ENCODE data around the gene JPT1.

Gene JPT1

DNA sequence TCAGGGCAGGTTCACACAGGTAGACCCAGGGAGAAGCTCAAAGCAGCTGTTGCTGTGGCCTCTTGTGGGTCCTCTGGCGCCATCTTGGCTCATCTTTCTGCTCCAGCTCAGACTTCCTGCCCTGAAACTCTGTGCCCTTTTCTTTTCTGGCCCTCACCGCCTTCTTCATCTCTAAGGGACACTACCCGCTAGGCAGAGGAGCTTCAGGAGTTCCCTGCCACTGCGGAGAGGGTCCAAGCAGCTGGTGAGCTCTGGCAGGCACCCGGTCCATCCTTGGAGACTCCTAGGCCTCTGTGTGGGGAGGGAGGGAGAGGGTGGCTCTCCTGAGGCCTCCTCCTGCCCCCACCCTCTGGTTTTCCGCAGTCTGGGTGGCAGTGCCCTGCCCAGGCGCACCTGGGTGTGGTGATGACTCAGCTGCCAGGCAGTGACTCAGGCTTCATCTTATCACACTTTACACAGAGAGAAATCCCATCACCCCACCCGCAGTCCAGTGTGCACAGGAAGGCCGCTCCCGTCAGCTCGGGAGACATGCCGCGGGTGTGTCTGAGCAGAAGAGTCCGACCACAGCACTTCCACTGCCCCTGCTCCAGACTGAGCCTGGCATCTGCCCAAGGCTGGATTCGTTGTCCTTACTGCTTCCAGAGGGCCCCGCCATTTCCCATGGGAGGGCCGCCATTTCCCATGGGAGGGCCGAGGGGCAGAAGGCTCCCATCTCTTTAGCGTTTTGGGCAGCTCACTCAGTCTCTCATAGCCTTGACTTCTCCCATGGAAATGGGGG, 30.1 kb downstream of the JPT1 start:
- TF ChIP-seq GATA2 (IDR thresholded peaks at IDR 0.05; ENCODE audit: low read depth, low read length) (no peak), GATA3 (IDR thresholded peaks at IDR 0.05; ENCODE audit: low read depth, low read length) (no peak)

DNA sequence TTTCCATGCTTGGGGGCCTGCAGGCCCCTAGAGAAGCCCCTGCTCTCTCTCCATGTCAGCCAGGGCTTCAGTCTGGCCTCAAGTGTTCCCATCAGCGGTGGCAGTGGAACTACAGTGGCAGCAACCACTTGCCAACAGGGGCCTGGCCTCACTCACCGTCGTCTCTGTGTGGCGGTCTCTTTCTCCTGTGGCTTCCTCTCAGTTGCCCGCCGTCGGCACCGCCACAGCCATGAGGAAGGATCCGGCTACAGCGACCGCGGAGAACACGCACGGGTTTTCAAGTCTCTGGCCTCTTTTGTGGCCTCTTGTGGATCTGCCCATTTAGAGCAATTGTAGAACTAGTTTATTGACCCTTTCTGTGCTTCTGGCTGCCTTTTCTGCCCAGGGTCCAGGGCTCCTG, 36.0 kb downstream of the JPT1 start:
- no peak for TF ChIP-seq GATA2 (IDR thresholded peaks at IDR 0.05; ENCODE audit: low read depth, low read length)
- TF ChIP-seq GATA3 (IDR thresholded peaks at IDR 0.05; ENCODE audit: low read depth, low read length), result no peak

DNA sequence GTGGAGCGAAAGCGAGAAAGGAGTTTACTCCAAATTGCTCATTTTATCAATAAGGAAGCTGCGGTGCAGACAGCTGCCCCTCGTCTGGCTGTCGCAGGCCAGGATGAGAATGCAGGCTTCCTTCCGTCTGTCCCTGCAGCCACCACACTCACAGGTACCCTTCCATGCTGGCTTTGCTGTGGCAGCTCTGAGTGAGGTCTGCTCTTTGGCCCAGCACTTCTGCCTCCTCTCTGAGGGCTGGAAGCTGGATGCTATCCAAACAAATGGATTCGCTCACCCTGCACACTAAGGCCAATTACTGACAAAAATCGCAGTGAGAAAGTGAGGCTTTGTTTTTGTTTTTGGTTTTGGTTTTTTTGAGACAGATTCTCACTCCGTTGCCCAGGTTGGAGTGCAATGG, 37.6 kb downstream of the JPT1 start:
- TF ChIP-seq GATA3 (IDR thresholded peaks at IDR 0.05; ENCODE audit: low read depth, low read length) (no peak), GATA2 (IDR thresholded peaks at IDR 0.05; ENCODE audit: low read depth, low read length) (no peak)

DNA sequence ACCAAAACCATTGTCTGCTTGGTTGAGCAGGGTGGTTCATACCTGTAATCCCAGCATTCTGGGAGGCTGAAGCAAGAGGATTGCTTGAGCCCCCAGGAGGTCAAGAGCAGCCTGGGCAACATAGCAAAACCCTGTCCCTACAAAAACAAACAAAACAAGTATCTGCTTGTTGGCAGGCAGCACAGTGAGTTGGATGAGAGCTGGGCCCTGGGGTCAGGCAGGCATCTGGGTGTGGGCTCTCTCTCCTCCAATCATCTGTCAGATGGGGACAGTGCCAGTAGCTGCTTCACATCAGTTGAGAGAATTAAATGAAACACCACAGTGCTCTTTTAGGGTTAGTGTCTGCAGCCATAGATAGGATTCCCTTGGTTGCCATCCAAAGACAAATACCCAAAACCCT, 38.8 kb downstream of the JPT1 start:
- no peak for TF ChIP-seq GATA2 (IDR thresholded peaks at IDR 0.05; ENCODE audit: low read depth, low read length)
- TF ChIP-seq GATA3 (IDR thresholded peaks at IDR 0.05; ENCODE audit: low read depth, low read length), result no peak

DNA sequence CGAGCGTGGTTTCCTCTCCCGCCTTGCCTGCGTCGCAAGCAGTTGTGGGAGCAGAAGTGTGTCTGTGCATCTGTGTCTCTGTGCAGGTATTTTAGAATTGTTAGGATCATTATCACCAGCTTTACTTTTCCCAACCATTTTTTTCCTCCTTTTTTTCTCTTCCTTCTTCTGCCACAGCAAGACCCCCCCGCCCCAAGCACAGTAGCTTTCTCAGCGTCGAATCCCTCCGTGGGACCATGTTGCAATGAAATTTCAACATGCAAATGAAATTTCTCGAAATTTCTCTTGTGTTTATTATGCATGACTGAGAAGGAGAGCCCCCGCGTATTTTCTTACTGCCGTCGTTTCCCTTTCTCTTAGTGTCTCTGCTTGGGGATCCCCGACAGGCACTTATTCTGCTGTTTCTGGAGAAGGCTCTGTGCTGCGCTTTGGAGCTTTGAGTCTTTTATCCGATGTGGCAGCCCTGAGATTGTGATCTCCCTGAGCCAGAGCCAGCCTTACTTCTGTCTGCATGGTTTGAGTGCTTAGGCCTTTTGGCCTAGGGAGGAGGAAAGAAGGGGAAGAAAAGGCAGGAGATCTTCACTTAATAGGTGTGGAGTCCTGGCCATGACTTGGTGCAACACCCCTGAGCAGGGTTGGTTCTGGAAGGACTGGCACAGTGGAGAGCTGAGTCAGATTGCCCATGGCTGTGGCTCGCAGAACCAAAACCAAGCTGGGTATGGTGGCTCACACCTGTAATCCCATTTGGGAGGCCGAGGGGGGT, 39.6 kb downstream of the JPT1 start:
- no peak for TF ChIP-seq GATA2 (IDR thresholded peaks at IDR 0.05; ENCODE audit: low read depth, low read length)
- no peak for TF ChIP-seq GATA3 (IDR thresholded peaks at IDR 0.05; ENCODE audit: low read depth, low read length)

DNA sequence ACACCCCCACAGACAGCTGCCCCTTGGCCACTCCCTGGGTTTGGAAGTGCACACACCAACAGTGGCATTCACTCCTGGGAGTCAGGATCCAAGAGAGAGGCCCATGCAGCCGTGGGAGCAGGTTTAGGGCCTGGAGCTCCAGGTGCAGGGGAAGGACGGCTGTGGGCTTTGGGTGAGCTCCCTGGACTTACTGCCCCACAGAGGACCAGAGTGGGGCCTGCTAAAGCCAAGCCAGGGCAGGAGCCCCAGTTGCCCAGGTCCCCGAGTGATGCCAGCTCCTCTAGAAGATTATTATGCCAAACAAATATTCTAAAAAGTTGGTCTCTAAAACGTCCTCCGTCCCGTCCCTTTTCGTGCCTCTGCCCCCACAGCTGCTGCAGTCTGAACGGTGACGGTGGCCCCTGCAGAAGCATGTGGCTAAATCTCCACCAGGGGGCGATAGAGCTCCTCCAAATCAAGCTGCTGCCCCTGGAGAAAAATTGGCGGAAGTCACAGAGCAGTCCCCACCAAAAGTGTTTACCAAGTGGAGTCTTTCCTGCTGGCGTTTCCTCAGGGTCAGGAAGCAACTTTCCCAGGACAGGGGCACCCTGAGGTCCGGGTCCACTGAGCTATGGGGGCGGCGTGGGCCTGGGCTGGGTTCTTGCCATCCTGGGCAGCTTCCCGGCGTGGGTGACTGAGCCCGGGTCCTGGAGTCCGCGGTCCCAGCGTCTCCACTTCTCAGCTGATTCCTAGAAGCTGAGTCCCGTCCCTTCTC, 40.3 kb downstream of the JPT1 start:
- TF ChIP-seq GATA3 (IDR thresholded peaks at IDR 0.05; ENCODE audit: low read depth, low read length) (no peak), GATA2 (IDR thresholded peaks at IDR 0.05; ENCODE audit: low read depth, low read length) (no peak)

DNA sequence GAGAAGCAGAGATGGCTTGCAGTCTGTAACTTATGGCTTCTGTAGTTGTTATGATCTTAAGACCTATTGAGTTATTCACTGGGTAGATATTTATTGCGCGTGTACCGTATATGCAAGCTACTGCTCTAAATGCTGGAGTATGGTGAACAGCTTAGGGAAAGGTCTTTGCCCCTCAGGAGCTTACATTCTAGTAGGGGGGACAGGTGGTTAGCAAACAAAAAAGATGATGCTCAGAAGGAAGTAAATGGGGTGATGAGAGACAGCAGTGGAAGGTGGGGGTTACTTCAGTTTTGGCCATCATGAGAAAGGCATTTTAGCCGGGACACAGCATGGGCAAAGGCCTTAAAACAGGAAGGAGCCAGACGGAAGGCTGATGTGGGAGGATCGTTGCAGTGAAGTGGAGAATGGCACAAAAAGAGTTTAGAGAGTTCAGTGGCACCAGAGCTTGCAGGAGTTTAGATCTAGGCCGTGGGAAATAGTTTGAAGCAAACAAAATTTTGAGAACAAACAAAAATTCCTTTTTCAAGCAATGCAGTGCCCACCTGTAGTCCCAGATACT, 42.5 kb downstream of the JPT1 start:
- no peak for TF ChIP-seq GATA3 (IDR thresholded peaks at IDR 0.05; ENCODE audit: low read depth, low read length)
- no peak for TF ChIP-seq GATA2 (IDR thresholded peaks at IDR 0.05; ENCODE audit: low read depth, low read length)

DNA sequence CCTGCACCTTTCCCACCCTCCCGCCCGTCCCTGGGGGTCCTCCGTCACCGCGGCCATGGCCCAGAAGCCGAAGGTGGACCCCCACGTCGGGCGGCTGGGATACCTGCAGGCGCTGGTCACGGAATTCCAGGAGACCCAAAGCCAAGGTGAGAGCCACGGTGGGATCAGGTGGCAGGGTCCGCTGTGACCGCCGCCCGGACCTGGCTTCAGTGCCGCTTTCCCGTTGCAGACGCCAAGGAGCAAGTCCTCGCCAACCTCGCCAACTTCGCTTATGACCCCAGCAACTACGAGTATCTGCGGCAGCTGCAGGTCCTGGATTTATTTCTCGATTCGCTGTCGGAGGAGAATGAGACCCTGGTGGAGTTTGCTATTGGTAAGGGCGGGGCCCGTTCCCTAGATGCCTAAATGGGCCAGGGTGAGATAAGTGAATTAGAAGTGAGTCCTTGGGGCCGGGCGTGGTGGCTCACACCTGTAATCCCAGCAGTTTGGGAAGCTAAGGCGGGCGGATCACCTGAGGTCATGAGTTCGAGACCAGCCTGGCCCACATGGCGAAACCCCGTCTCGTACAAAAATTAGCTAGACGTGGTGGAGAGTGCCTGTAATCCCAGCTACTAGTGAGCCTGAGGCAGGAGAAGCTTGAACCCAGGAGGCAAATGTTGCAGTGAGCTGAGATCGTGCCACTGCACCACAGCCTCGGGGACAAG, 43.9 kb downstream of the JPT1 start:
- TF ChIP-seq GATA3 (IDR thresholded peaks at IDR 0.05; ENCODE audit: low read depth, low read length) (no peak), GATA2 (IDR thresholded peaks at IDR 0.05; ENCODE audit: low read depth, low read length) (no peak)

DNA sequence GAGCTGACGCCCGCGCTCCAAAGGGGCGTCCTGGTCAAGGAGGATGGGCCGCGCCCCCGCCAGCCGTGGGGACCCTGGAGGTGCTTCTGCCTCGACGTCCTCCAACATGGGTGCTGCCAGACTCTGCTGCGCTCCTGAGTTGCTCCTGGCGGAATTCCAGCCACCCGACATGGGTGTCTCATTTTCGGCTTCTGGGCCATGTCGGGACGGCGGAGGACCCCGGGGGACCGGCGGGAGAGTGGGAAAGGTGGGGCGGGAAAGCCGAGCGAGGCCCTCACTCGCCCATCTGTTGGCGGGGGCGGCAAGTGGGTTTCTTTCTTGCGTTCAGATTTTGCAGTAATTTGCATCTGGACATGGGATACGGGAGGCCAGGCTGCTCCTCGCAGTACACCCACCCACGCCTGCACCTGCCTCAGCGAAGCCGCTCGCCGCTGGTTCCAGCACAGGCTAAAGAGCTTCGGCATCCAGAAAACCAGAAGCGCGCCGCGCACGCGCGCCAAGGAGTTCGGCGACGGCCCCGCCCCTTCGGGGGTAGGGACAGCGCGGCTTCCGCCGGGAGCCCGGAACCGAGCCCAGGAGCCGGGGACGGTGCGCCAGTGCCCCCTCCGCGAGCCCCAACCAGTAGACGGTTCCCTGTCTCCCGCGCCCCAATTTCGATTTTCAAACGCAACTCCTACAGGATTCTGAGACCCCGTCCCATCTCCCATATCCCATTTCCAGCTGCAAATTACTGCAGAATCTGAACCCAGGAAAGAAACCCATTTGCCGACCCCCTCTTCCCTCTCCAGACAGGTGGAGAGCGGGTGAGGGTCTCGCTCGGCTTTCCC, 44.7 kb downstream of the JPT1 start, which contains the start of gene ARMC7:
Gene ARMC7 (plus strand): TSS at position 563 of the 827 bp plus-strand sequence. CDS start 320 bp downstream, outside the sequence.
- TF ChIP-seq GATA3 (IDR thresholded peaks at IDR 0.05; ENCODE audit: low read depth, low read length) (no peak), GATA2 (IDR thresholded peaks at IDR 0.05; ENCODE audit: low read depth, low read length) (no peak)

DNA sequence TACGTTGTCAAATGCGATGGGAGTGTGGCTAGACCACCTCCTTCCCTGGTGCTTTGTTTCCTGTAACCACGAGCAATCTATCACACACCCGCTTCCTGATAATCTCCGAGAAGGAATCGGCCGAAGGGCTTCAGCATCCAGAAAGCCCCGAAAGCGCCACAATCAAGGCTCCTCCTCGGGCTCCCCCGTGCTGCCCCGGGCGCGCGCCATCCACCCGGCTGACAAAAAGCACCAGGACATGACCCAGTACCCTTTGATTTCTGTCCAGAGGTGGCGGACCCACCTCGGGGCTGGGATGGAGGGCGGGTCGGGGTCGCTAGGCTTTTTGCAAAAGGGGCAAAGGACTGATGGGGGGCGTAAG, 45.3 kb downstream of the JPT1 start:
- no peak for TF ChIP-seq GATA3 (IDR thresholded peaks at IDR 0.05; ENCODE audit: low read depth, low read length)
- no peak for TF ChIP-seq GATA2 (IDR thresholded peaks at IDR 0.05; ENCODE audit: low read depth, low read length)

DNA sequence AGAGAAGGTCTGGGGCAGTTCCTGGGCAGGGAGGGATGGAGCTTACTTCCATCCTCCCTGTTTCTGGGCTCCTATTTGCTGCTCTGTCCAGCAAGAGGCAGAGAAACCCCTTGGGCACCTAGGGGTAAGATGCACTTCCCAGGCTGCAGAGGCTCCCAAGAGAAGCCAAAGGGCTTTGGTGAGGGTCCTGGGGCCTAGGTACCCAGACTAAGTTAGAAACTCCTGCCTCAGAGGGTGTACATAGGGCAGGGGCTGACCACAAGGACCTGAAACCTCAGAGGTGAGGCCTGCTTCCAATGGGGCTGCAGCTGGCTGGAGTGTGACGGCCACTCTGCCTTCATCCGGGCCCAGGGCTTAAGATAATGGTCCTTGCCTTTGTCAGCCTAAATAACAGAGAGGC, 46.1 kb downstream of the JPT1 start:
- no peak for TF ChIP-seq GATA3 (IDR thresholded peaks at IDR 0.05; ENCODE audit: low read depth, low read length)
- no peak for TF ChIP-seq GATA2 (IDR thresholded peaks at IDR 0.05; ENCODE audit: low read depth, low read length)

DNA sequence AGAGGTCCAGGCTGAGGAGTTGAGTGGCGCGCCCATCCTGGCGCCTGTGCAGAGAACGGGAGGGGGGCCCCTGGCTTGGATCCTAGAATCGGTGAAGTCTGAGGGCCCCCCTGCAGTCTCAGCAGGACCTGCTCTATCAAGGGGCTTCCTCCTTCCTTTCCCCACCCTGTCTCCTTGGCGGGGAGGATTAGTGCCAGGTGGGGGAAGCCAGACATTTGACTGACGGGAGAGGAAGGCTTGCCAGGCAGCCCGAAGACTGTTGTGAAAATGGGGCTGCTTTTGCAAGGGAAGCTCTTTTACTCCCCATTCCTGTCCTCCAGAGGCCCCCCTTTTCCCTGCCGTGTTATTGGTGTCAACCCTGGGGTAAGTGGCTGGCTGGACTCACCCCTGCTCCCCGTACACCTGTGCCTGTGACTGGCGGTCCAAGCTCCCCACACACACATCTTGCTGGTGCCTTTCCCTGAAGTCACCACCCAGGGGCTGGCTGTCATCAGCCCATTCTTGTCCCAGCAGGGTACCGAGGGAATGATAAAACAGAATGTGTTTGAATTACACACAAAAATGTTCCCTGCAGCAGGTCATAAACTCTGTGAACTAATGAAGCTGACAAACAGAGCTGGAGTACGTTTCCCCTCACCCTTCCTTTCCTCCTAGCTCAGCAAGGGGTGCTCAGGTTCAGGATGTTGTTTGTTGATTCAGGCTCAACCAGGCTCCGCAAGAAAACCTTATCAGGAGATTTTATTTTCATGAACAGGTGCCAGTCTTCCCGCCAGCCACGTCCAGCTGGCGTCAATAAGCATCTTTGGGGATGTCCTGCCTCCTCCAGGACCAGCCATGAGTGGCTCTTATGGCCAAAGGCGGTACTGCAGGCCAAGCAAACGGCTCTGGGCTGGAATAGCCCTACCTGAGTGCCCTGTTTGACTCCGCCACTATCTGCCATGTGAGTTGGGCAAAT, 48.9 kb downstream of the JPT1 start:
- TF ChIP-seq GATA3 (IDR thresholded peaks at IDR 0.05; ENCODE audit: low read depth, low read length), result no peak

Data from SH-SY5Y (cell line).